Bronchial smooth muscle cell (primary cell): ENCODE results near the gene PLEKHG4. TPM values are rescaled to one million over a fixed set of nuclear protein-coding genes. Genes with fewer than 3 reads are reported as not detected.

Experiments
- total RNA-seq: library from RNA; depleted of rRNA; stranded (reverse); fragments of >200 nt; gene quantifications from 2 replicates; pipeline ENCODE4 v1.2.1, GENCODE V29; 2014

Gene PLEKHG4
- 11.2 and 34.4 TPM in 2 replicates for total RNA-seq

GRCh38 chr16:67279296-67280089 lies at the start of gene PLEKHG4:
TSS of gene PLEKHG4 (plus strand) at chr16:67279532. CDS start at chr16:67280045, 513 bp downstream.

GRCh38 chr16:67247192-67248072 lies 31.9 kb upstream of the PLEKHG4 start, which contains the start of gene FHOD1:
TSS of gene FHOD1 (minus strand) at chr16:67247481. CDS start at chr16:67247410, 71 bp downstream.

GRCh38 chr16:67248401-67249177 lies 30.7 kb upstream of the PLEKHG4 start, which contains the start of gene SLC9A5:
TSS of gene SLC9A5 (plus strand) at chr16:67248979. CDS start at chr16:67249015, 36 bp downstream.

GRCh38 chr16:67326472-67327309 lies 47.4 kb downstream of the PLEKHG4 start, which contains the start of the genes KCTD19 and LRRC36:
TSS of gene KCTD19 (minus strand) at chr16:67326741. CDS start at chr16:67326707, 34 bp downstream.
TSS of gene LRRC36 (plus strand) at chr16:67326815. CDS start at chr16:67326863, 48 bp downstream.

Other genes starting within 250 kb of the PLEKHG4 start
- 10.9 and 12.3 TPM in 2 replicates for gene PHAF1, start 169.6 kb upstream of the PLEKHG4 start, total RNA-seq
- gene B3GNT9, start 128.5 kb upstream of the PLEKHG4 start, total RNA-seq = 30.4 and 30.6 TPM in 2 replicates
- gene TRADD, start 119.6 kb upstream of the PLEKHG4 start, total RNA-seq = 22.2 and 24.0 TPM in 2 replicates
- 13.1 and 14.2 TPM in 2 replicates for gene FBXL8, start 119.6 kb upstream of the PLEKHG4 start, total RNA-seq
- gene HSF4, start 114.8 kb upstream of the PLEKHG4 start, total RNA-seq = 29.5 and 58.1 TPM in 2 replicates
- gene NOL3, start 109.0 kb upstream of the PLEKHG4 start, total RNA-seq = 18.1 and 36.8 TPM in 2 replicates
- 27.7 and 30.4 TPM in 2 replicates for gene MATCAP1, start 95.6 kb upstream of the PLEKHG4 start, total RNA-seq
- 0.16 and 0.34 TPM in 2 replicates for gene EXOC3L1, start 89.4 kb upstream of the PLEKHG4 start, total RNA-seq
- gene E2F4, start 87.4 kb upstream of the PLEKHG4 start, total RNA-seq = 29.0 and 42.0 TPM in 2 replicates
- 0.26 and 0.32 TPM in 2 replicates for gene ELMO3, start 80.4 kb upstream of the PLEKHG4 start, total RNA-seq
- gene TMEM208, start 52.4 kb upstream of the PLEKHG4 start, total RNA-seq = 35.1 and 36.9 TPM in 2 replicates
- 4.9 and 8.2 TPM in 2 replicates for gene FHOD1, start 32.1 kb upstream of the PLEKHG4 start, total RNA-seq
- 1.1 and 2.2 TPM in 2 replicates for gene SLC9A5, start 30.6 kb upstream of the PLEKHG4 start, total RNA-seq
- gene KCTD19, start 47.2 kb downstream of the PLEKHG4 start, total RNA-seq = not detected in 2 replicates
- 0.32 TPM in 1 of 2 replicates, not detected in the other for gene LRRC36, start 47.3 kb downstream of the PLEKHG4 start, total RNA-seq
- 2.0 and 8.4 TPM in 2 replicates for gene TPPP3, start 114.0 kb downstream of the PLEKHG4 start, total RNA-seq
- 5.3 and 5.7 TPM in 2 replicates for gene ZDHHC1, start 136.9 kb downstream of the PLEKHG4 start, total RNA-seq
- 0.60 TPM in 1 of 2 replicates, not detected in the other for gene HSD11B2, start 151.6 kb downstream of the PLEKHG4 start, total RNA-seq
- 105 and 129 TPM in 2 replicates for gene ATP6V0D1, start 201.6 kb downstream of the PLEKHG4 start, total RNA-seq
- not detected in 2 replicates for gene AGRP, start 204.0 kb downstream of the PLEKHG4 start, total RNA-seq
- 21.6 and 35.9 TPM in 2 replicates for gene RIPOR1, start 249.3 kb downstream of the PLEKHG4 start, total RNA-seq